BE2C (cell line): ENCODE measurements around the gene ITGAD.
"Not testable (repeated sequence)": the region's sequence is repeated elsewhere in the genome, so short reads cannot be mapped to it uniquely, and the experiment has no call there.

Source experiments
- DNase-seq: peaks from one replicate; pipeline ENCODE4 v3.0.0-alpha.2; 2020
- H3K27me3 ChIP-seq: fragments of 250-450 bp; sonication (Bioruptor Pico); 2 replicates; pipeline ENCODE4 v1.5.1; 2020; ENCODE audit warnings: mild to moderate bottlenecking
- H3K36me3 ChIP-seq: fragments of 250-450 bp; sonication (Bioruptor Pico); 2 replicates; pipeline ENCODE4 v1.5.1; 2020; ENCODE audit warnings: mild to moderate bottlenecking
- H3K4me1 ChIP-seq: fragments of 250-450 bp; sonication (Bioruptor Pico); 2 replicates; pipeline ENCODE4 v1.5.1; 2020
- H3K4me3 ChIP-seq: 2 replicates; pipeline ENCODE4 v1.5.1; 2011; ENCODE audit warnings: low read depth, low read length
- H3K9me3 ChIP-seq: fragments of 250-450 bp; sonication (Bioruptor Pico); 2 replicates; pipeline ENCODE4 v1.5.1; 2020
- CTCF ChIP-seq: IDR thresholded peaks from 2 replicates; pipeline ENCODE4 v1.5.1; 2012; ENCODE audit warnings: mild to moderate bottlenecking, low read depth, low read length

The ITGAD gene

DNA sequence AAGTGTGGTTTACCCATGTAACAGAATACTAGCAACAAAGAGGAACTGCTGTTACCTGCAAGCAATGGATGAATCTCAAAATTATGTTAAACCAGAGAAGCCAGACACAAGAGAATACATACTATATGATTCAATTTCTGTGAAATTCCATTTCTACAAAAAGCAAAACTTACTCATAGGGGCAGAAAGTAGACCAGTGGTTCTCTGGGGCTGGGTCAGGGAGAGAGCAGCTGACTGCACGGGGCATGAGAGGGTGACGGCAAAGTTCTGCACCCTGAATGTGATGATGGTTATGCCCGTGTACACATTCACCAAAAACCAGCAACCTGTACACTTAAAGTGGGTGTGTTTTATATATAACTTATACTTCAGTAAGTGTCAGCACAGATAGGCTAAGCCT lies 46.4 kb downstream of the ITGAD start:
- no peaks in the 10 kb centered on the region for H3K9me3 ChIP-seq
- no peak overlapping the region for H3K4me3 ChIP-seq
- TF ChIP-seq CTCF: no peak
- H3K27me3 ChIP-seq: no peaks in the 10 kb centered on the region
- no peaks in the 10 kb centered on the region for H3K36me3 ChIP-seq
- DNase-seq: no peak
- H3K4me1 ChIP-seq: no peaks in the 10 kb centered on the region

DNA sequence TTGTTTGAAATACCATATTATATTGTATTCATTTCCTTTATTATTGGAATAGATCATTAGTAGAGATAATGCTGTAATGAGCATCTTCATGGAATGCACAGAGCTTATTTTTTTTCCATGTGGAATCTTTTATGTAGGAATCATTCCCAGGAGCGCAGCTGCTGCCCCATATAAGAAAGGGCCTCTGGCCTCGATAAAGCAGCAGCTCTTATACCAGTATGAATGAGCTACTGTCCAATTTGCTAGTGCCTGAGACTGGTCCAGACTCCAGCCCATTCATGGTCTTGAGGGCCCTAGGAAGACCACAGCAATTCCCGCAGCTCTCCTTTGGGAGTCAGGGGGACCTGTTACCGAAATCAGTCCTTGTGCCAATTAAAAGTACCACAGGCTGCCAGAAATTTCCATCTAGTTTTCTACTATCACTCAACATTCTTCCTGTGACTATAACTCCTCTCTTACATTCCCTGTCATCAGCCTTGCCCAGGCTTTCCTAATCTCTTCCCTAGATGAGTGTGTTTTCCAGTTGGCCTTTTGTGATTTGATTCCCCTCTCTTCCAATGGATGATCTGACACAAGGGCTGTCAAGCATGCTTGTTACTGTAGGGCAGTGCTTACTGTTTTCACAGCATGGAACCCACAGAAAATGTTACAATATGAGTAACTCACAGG lies 47.5 kb downstream of the ITGAD start:
- TF ChIP-seq CTCF: no peak
- no peaks in the 10 kb centered on the region for H3K9me3 ChIP-seq

GRCh38 chr16:31441956-31442355 lies 48.8 kb downstream of the ITGAD start:
- no peaks in the 10 kb centered on the region for H3K27me3 ChIP-seq
- H3K4me1 ChIP-seq: no peaks in the 10 kb centered on the region
- H3K36me3 ChIP-seq: no peaks in the 10 kb centered on the region
- no peak for DNase-seq
- TF ChIP-seq CTCF: no peak
- H3K4me3 ChIP-seq: peak overlapping the region; percentile 73
- no peaks in the 10 kb centered on the region for H3K9me3 ChIP-seq

More for the DNA sequence above, 47.5 kb downstream of the ITGAD start:
- Histone ChIP-seq H3K4me3 (no peak overlapping the region), H3K4me1 (no peaks in the 10 kb centered on the region), H3K36me3 (no peaks in the 10 kb centered on the region), H3K27me3 (no peaks in the 10 kb centered on the region)
- DNase-seq: no peak

DNA sequence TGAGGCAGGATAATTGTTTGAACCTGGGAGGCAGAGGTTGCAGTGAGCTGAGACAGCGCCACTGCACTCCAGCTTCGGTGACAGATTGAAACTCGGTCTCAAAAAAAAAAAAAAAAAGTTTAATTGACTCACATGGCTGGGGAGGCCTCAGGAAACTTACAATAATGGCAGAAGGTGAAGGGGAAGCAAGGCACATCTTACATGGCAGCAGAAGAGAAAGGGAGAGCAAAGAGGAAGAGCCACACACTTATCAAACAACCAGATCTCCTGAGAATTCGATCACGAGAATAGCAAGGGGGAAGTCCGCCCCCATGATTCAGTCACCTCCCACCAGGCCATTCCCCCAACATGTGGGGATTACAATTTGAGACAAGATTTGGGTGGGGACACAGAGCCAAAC lies 52.8 kb downstream of the ITGAD start:
- H3K9me3 ChIP-seq, H3K27me3 ChIP-seq, H3K36me3 ChIP-seq, H3K4me3 ChIP-seq, DNase-seq, H3K4me1 ChIP-seq: not testable (repeated sequence)

GRCh38 chr16:31451201-31451600 lies 58.1 kb downstream of the ITGAD start:
- TF ChIP-seq CTCF: no peak
- no peak for DNase-seq
- Histone ChIP-seq H3K36me3 (no peaks in the 10 kb centered on the region), H3K27me3 (no peaks in the 10 kb centered on the region), H3K4me3 (no peak overlapping the region), H3K4me1 (peaks cover 14% of the 10 kb centered on the region), H3K9me3 (no peaks in the 10 kb centered on the region)

- H3K9me3 ChIP-seq: no peaks in the 10 kb centered on the region
- no peaks in the 10 kb centered on the region for H3K27me3 ChIP-seq
- TF ChIP-seq CTCF: peak; percentile 73
- peaks cover 14% of the 10 kb centered on the region for H3K4me1 ChIP-seq
- H3K36me3 ChIP-seq: no peaks in the 10 kb centered on the region
- peak; percentile 78 for DNase-seq
- H3K4me3 ChIP-seq: no peak overlapping the region
These were observed 58.7 kb downstream of the ITGAD start for GRCh38 chr16:31451681-31452351.
